ENCODE data around the gene PVRIG. TPM values are rescaled to one million over a fixed set of nuclear protein-coding genes. Genes with fewer than 3 reads are reported as not detected.
"Not testable (repeated sequence)": the region's sequence is repeated elsewhere in the genome, so short reads cannot be mapped to it uniquely, and the experiment has no call there.

Gene PVRIG
- total RNA-seq, 2 experiments from 2014 or later = 30.1 to 33.2 TPM

- peak; percentile 87 for ATAC-seq (ENCODE audit: poor library complexity)
- Histone ChIP-seq H3K9me3 (ENCODE audit: control insufficient read depth in 1 of 2, insufficient read depth in 1 of 2, low read length in 2 of 2) (peaks cover 0 to 16% of the 10 kb centered on the region in 2 experiments), H3K4me1 (ENCODE audit: insufficient read depth, low read length) (peaks cover 48% of the 10 kb centered on the region), H3K27ac (ENCODE audit: low read depth in 1 of 2, low read length in 2 of 2) (peak within 1 kb of the TSS in 1 of 2 donors; percentile 41), H3K36me3 (ENCODE audit: insufficient read depth, low read length) (no peaks in the 10 kb centered on the region), H3K27me3 (ENCODE audit: control insufficient read depth in 1 of 2, insufficient read depth in 2 of 2, low read length in 2 of 2) (no peaks in the 10 kb centered on the region), H3K4me3 (ENCODE audit: low read length) (peak within 1 kb of the TSS; percentile 70)
- Mint-ChIP-seq H3K9me3 (peaks cover 2% of the 10 kb centered on the region), H3K4me1 (ENCODE audit: low read depth) (peaks cover 48% of the 10 kb centered on the region), H3K4me3 (peak within 1 kb of the TSS; percentile 82), H3K27me3 (no peaks in the 10 kb centered on the region), H3K36me3 (ENCODE audit: low read depth) (no peaks in the 10 kb centered on the region), H3K27ac (peak within 1 kb of the TSS; percentile 34)
- ChIA-PET CTCF (interaction anchor here (1.1 to 1.3 kb wide), 2 partner anchors 44 to 51 kb away, joined by 3 read pairs; partner anchors contain the start of gene MBLAC1), POLR2A (interaction anchor here (0.7 to 8.9 kb wide), 13 partner anchors 9 to 428 kb away, joined by 3 to 109 read pairs (median 6); partner anchors contain the start of genes AP4M1, FBXO24, GAL3ST4 and LAMTOR4)
- TF ChIP-seq, protein P1, sequence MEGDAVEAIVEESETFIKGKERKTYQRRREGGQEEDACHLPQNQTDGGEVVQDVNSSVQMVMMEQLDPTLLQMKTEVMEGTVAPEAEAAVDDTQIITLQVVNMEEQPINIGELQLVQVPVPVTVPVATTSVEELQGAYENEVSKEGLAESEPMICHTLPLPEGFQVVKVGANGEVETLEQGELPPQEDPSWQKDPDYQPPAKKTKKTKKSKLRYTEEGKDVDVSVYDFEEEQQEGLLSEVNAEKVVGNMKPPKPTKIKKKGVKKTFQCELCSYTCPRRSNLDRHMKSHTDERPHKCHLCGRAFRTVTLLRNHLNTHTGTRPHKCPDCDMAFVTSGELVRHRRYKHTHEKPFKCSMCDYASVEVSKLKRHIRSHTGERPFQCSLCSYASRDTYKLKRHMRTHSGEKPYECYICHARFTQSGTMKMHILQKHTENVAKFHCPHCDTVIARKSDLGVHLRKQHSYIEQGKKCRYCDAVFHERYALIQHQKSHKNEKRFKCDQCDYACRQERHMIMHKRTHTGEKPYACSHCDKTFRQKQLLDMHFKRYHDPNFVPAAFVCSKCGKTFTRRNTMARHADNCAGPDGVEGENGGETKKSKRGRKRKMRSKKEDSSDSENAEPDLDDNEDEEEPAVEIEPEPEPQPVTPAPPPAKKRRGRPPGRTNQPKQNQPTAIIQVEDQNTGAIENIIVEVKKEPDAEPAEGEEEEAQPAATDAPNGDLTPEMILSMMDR (IDR thresholded peaks at IDR 0.05) = no peak
- intact Hi-C loops (cut with DNase I, micrococcal nuclease) = loop anchor here (1.0 to 2.0 kb wide), 4 partner anchors 15 to 29 kb away; partner anchors contain the start of genes LAMTOR4 (in 2 of the 2) and TRAPPC14 (in 1 of the 2)
- DNase-seq = peak; percentile 95 to 98 (median 98)
These were observed 42.4 kb upstream of the PVRIG start, which contains the start of the genes GPC2 and STAG3 for GRCh38 chr7:100177045-100178001. Gene GPC2, minus strand, starts transcription at chr7:100177381. Its CDS starts 182 bp downstream, at chr7:100177199. Gene STAG3, plus strand, starts transcription at chr7:100177918. Its CDS starts 2,639 bp downstream, at chr7:100180557.

GRCh38 chr7:100180084-100180483, 39.7 kb upstream of the PVRIG start:
- POLR2A ChIA-PET = interaction anchor here (0.8 to 8.9 kb wide), 7 partner anchors 9 to 805 kb away, joined by 3 to 109 read pairs (median 3); partner anchors contain the start of genes GAL3ST4, LAMTOR4 and TRIM4
- not testable (repeated sequence) for DNase-seq

DNA sequence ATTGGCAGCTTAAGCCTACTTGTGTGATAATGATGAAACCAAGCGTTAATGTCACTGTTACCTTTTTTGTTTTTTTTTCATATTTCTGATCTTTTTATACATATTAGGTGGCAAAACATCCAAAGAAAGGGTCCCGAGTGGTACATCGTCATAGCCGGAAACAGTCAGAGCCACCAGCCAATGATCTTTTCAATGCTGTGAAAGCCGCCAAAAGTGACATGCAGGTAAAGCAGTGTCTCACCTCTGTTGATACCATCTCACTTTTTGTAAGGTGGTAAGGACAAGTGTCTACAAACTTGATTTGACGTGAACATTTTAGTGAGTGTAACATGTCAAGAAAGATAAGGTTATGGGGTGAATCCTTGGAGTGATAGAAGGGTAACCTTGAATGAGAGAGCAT, 37.1 kb upstream of the PVRIG start:
- H3K27me3 ChIP-seq (ENCODE audit: control insufficient read depth in 1 of 2, insufficient read depth in 2 of 2, low read length in 2 of 2); H3K27ac ChIP-seq (ENCODE audit: low read depth in 1 of 2, low read length in 2 of 2); intact Hi-C loops (cut with DNase I, micrococcal nuclease); CTCF ChIA-PET; H3K4me3 ChIP-seq (ENCODE audit: low read length); H3K9me3 Mint-ChIP-seq; H3K36me3 ChIP-seq (ENCODE audit: insufficient read depth, low read length); H3K27me3 Mint-ChIP-seq; H3K36me3 Mint-ChIP-seq (ENCODE audit: low read depth): not testable (repeated sequence)
- ATAC-seq (ENCODE audit: poor library complexity) (peak; percentile 19), DNase-seq (peak in 3 of 14 experiments; percentile 37 to 62 (median 48))
- H3K27ac Mint-ChIP-seq = peak overlapping the region; percentile 90
- H3K9me3 ChIP-seq (ENCODE audit: control insufficient read depth in 1 of 2, insufficient read depth in 1 of 2, low read length in 2 of 2) = peaks cover 0 to 15% of the 10 kb centered on the region in 2 experiments
- peaks cover 30% of the 10 kb centered on the region for H3K4me1 ChIP-seq (ENCODE audit: insufficient read depth, low read length)
- peaks cover 34% of the 10 kb centered on the region for H3K4me1 Mint-ChIP-seq (ENCODE audit: low read depth)
- peak overlapping the region; percentile 48 for H3K4me3 Mint-ChIP-seq
- POLR2A ChIA-PET = interaction anchor here (1.1 to 8.9 kb wide), 3 partner anchors 17 to 36 kb away, joined by 3 to 109 read pairs (median 4); partner anchors contain the start of genes GAL3ST4 and TRAPPC14

More at GRCh38 chr7:100180084-100180483, 39.7 kb upstream of the PVRIG start:
- ATAC-seq (ENCODE audit: poor library complexity); H3K36me3 ChIP-seq (ENCODE audit: insufficient read depth, low read length); H3K27me3 ChIP-seq (ENCODE audit: control insufficient read depth in 1 of 2, insufficient read depth in 2 of 2, low read length in 2 of 2); H3K9me3 Mint-ChIP-seq; H3K4me3 ChIP-seq (ENCODE audit: low read length); H3K36me3 Mint-ChIP-seq (ENCODE audit: low read depth); H3K27me3 Mint-ChIP-seq; H3K4me3 Mint-ChIP-seq; H3K27ac Mint-ChIP-seq; intact Hi-C loops (cut with DNase I, micrococcal nuclease); H3K27ac ChIP-seq (ENCODE audit: low read depth in 1 of 2, low read length in 2 of 2): not testable (repeated sequence)
- H3K4me1 Mint-ChIP-seq (ENCODE audit: low read depth) = peaks cover 50% of the 10 kb centered on the region
- CTCF ChIA-PET = interaction anchor here (0.7 kb wide), 1 partner anchor 632 kb away, joined by 3 read pairs; no protein-coding TSS in a partner anchor
- peaks cover 0 to 16% of the 10 kb centered on the region in 2 experiments for H3K9me3 ChIP-seq (ENCODE audit: control insufficient read depth in 1 of 2, insufficient read depth in 1 of 2, low read length in 2 of 2)
- H3K4me1 ChIP-seq (ENCODE audit: insufficient read depth, low read length) = peaks cover 50% of the 10 kb centered on the region

- POLR2A ChIA-PET = interaction anchor here (0.7 to 8.9 kb wide), 4 partner anchors 17 to 37 kb away, joined by 3 to 109 read pairs (median 3); partner anchors contain the start of gene GAL3ST4
- H3K4me1 Mint-ChIP-seq (ENCODE audit: low read depth) = peaks cover 30% of the 10 kb centered on the region
These were observed 36.7 kb upstream of the PVRIG start for GRCh38 chr7:100183090-100183489.

More at GRCh38 chr7:100183090-100183489, 36.7 kb upstream of the PVRIG start:
- H3K27ac Mint-ChIP-seq = peak overlapping the region; percentile 90
- DNase-seq; H3K36me3 ChIP-seq (ENCODE audit: insufficient read depth, low read length); intact Hi-C loops (cut with DNase I, micrococcal nuclease); H3K4me3 ChIP-seq (ENCODE audit: low read length); H3K36me3 Mint-ChIP-seq (ENCODE audit: low read depth); H3K27ac ChIP-seq (ENCODE audit: low read depth in 1 of 2, low read length in 2 of 2); H3K9me3 Mint-ChIP-seq; ATAC-seq (ENCODE audit: poor library complexity); H3K27me3 ChIP-seq (ENCODE audit: control insufficient read depth in 1 of 2, insufficient read depth in 2 of 2, low read length in 2 of 2); H3K27me3 Mint-ChIP-seq; H3K4me3 Mint-ChIP-seq; H3K9me3 ChIP-seq (ENCODE audit: control insufficient read depth in 1 of 2, insufficient read depth in 1 of 2, low read length in 2 of 2): not testable (repeated sequence)
- CTCF ChIA-PET = interaction anchor here (1.2 kb wide), 1 partner anchor 25 kb away, joined by 3 read pairs; no protein-coding TSS in a partner anchor
- peaks cover 25% of the 10 kb centered on the region for H3K4me1 ChIP-seq (ENCODE audit: insufficient read depth, low read length)
